Endodermal cell (in vitro differentiated cells): Measurements from ENCODE around the gene SORL1. TPM values are rescaled to one million over a fixed set of nuclear protein-coding genes. Genes with fewer than 3 reads are reported as not detected.

Experiments used
- DNase-seq: peaks from one replicate; pipeline ENCODE4 v3.0.0-alpha.2; 2017
- H3K27ac ChIP-seq: 2 replicates; pipeline ENCODE4 v1.5.1; 2013; ENCODE audit warnings: mild to moderate bottlenecking, low read depth, low read length, moderate library complexity
- H3K27me3 ChIP-seq: 2 replicates; pipeline ENCODE4 v1.6.1; 2013; ENCODE audit warnings: mild to moderate bottlenecking, low read length, moderate library complexity; ENCODE audit not compliant: insufficient read depth, control insufficient read depth, poor library complexity, severe bottlenecking
- H3K36me3 ChIP-seq: 2 replicates; pipeline ENCODE4 v1.7.0; 2013; ENCODE audit warnings: mild to moderate bottlenecking, low read length, moderate library complexity; ENCODE audit not compliant: control insufficient read depth, insufficient read depth
- H3K4me1 ChIP-seq: one replicate; pipeline ENCODE4 v1.7.0; 2013; ENCODE audit warnings: low read length; ENCODE audit not compliant: control insufficient read depth, insufficient read depth
- H3K4me3 ChIP-seq: 2 replicates; pipeline ENCODE4 v1.5.1; 2013; ENCODE audit warnings: mild to moderate bottlenecking, low read length, moderate library complexity
- H3K9ac ChIP-seq: 2 replicates; pipeline ENCODE4 v1.6.1; 2013; ENCODE audit warnings: mild to moderate bottlenecking, low read length, moderate library complexity; ENCODE audit not compliant: poor library complexity, severe bottlenecking; ENCODE audit errors: extremely low read depth
- H3K9me3 ChIP-seq: 2 replicates; pipeline ENCODE4 v1.6.1; 2013; ENCODE audit warnings: mild to moderate bottlenecking, low read length, moderate library complexity; ENCODE audit not compliant: control insufficient read depth
- H3K27ac Mint-ChIP-seq: 2 replicates; pipeline ENCODE4 v1.8.0; 2020; ENCODE audit warnings: mixed read lengths
- H3K27me3 Mint-ChIP-seq: 2 replicates; pipeline ENCODE4 v1.8.0; 2021; ENCODE audit warnings: mild to moderate bottlenecking, mixed read lengths; ENCODE audit not compliant: insufficient read depth
- H3K36me3 Mint-ChIP-seq: 2 replicates; pipeline ENCODE4 v1.8.0; 2020; ENCODE audit warnings: low read depth, mixed read lengths
- H3K4me1 Mint-ChIP-seq: 2 replicates; pipeline ENCODE4 v1.8.0; 2020; ENCODE audit warnings: mixed read lengths
- H3K4me3 Mint-ChIP-seq: 2 replicates; pipeline ENCODE4 v1.8.0; 2020; ENCODE audit warnings: mild to moderate bottlenecking, moderate library complexity, mixed read lengths
- H3K9me3 Mint-ChIP-seq: 2 replicates; pipeline ENCODE4 v1.8.0; 2020; ENCODE audit warnings: mild to moderate bottlenecking, mixed read lengths
- CTCF ChIP-seq: fragments of 200-600 bp; sonication (generic); conservative IDR thresholded peaks from 2 replicates; pipeline ENCODE4 v1.5.0; 2021; ENCODE audit warnings: antibody characterized with exemption, mild to moderate bottlenecking
- WGBS, 2 experiments: methylation state at CpG; one replicate each; pipeline versions ENCODE4 v1.1.5 to v1.1.7; 2013; ENCODE audit warnings: missing lambda C conversion rate in 2 of 2, mixed read lengths in 1 of 2; ENCODE audit not compliant: insufficient coverage in 1 of 2, insufficient read length in 1 of 2; 5-methylcytosine and 5-hydroxymethylcytosine counted together
- total RNA-seq, 2 donors: library from RNA; stranded (reverse); fragmentation: NEBNext Ultra II Directional in 1 of 2; extraction: Animal tissue kit (Norgen Biotek cat#: 25700) in 1 of 2; gene quantifications; 2 replicates in 1 of 2; 3 replicates in 1 of 2; pipeline ENCODE4 v1.2.1, GENCODE V29; 2021

The SORL1 gene
- total RNA-seq, 2 donors from 2014 or later, result 56.4 to 57.5 TPM

DNA sequence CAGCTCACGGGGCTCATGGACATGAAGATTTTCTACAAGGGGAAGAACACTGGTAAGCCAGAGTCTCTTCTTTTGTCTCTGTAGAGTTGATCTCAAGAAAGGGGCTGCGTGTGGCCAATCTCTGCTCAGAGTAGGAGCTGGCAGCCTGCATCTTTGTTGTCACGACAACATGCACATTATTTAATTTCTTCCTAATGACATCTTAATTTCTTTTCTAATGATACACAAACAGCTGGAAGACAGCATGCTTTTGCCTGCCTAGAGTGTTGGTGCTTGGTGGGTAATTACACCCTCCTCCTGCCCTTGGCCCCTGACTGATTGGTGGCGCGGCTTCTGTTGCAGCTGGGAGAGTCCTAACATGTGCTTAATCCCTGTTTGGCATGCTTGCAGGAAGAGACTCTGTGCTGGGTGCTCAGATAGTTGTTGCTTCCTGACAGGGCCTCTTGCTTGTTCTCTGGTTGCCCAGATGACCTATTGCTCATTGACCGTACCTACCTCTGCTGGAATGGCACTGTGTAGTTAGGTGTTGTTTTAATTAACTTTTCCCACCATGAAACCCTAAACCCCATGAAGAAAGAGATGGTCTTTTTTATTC lies 107.6 kb downstream of the SORL1 start:
- Histone ChIP-seq H3K9ac (no peak overlapping the region), H3K9me3 (no peaks in the 10 kb centered on the region), H3K27ac (no peak overlapping the region), H3K4me3 (no peak overlapping the region), H3K4me1 (peaks cover 22% of the 10 kb centered on the region), H3K36me3 (peaks cover 19% of the 10 kb centered on the region), H3K27me3 (no peaks in the 10 kb centered on the region)
- DNase-seq, result no peak
- Mint-ChIP-seq H3K4me3 (no peak overlapping the region), H3K4me1 (peaks cover 47% of the 10 kb centered on the region), H3K27me3 (no peaks in the 10 kb centered on the region), H3K27ac (peak overlapping the region; percentile 83), H3K36me3 (peaks cover 42% of the 10 kb centered on the region), H3K9me3 (no peaks in the 10 kb centered on the region)
- WGBS, 2 experiments, result 95 to 97% methylated on average over 5 to 6 of the region's 6 CpGs
- TF ChIP-seq CTCF, result no peak

DNA sequence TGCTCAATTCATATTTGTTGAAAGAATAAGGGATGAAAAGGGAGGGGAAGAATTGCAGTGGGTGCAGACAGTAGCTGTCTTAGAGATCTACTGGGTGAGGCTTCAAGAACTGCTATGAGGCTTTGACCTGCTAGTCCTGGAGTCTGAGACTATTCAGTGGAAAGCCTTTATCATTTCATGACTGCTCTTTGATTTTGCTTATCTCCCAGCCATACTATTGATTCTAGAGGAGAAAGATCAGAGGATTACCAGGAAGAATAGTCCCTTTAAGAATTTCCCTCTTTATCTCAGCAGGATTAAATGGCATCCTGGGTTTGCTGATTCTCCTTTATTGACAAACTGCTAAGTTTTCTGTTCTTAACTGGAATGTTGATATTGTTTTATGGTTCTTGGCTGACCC lies 108.1 kb downstream of the SORL1 start:
- Histone ChIP-seq H3K9ac (no peak overlapping the region), H3K36me3 (peaks cover 19% of the 10 kb centered on the region), H3K4me3 (no peak overlapping the region), H3K4me1 (peaks cover 22% of the 10 kb centered on the region), H3K27ac (no peak overlapping the region), H3K27me3 (no peaks in the 10 kb centered on the region), H3K9me3 (no peaks in the 10 kb centered on the region)
- H3K4me1 Mint-ChIP-seq, result peaks cover 47% of the 10 kb centered on the region
- TF ChIP-seq CTCF, result no peak
- no peaks in the 10 kb centered on the region for H3K27me3 Mint-ChIP-seq
- peaks cover 40% of the 10 kb centered on the region for H3K36me3 Mint-ChIP-seq
- DNase-seq, result no peak
- H3K27ac Mint-ChIP-seq, result peak overlapping the region; percentile 83
- H3K4me3 Mint-ChIP-seq, result no peak overlapping the region
- H3K9me3 Mint-ChIP-seq, result no peaks in the 10 kb centered on the region

DNA sequence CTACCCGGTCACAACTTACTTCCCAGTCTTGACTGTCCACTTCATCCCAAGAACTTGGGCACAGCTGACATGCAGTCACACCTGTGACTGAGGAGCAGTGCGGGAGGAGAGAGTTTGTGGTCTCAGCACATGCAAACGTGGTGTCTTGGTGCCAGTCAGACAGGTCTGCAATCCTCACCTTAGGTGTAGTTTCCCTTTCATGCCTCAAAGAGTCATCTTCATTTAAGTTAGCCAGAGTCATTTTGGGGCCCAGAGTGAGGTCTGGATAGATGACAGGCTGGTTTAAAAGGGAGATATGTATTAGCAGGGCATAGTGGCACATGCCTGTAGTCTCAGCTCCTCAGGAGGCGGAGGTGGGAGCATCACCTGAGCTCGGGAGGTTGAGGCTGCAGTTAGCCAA lies 109.1 kb downstream of the SORL1 start:
- H3K36me3 Mint-ChIP-seq, result peaks cover 36% of the 10 kb centered on the region
- Histone ChIP-seq H3K9me3 (no peaks in the 10 kb centered on the region), H3K36me3 (peaks cover 19% of the 10 kb centered on the region), H3K4me3 (no peak overlapping the region), H3K9ac (no peak overlapping the region), H3K27me3 (no peaks in the 10 kb centered on the region), H3K4me1 (peaks cover 22% of the 10 kb centered on the region), H3K27ac (no peak overlapping the region)
- 88 to 92% methylated on average over 4 to 5 of the region's 5 CpGs for WGBS, 2 experiments
- DNase-seq, result no peak
- peak overlapping the region; percentile 83 for H3K27ac Mint-ChIP-seq
- TF ChIP-seq CTCF, result no peak
- no peaks in the 10 kb centered on the region for H3K9me3 Mint-ChIP-seq
- H3K27me3 Mint-ChIP-seq, result no peaks in the 10 kb centered on the region
- no peak overlapping the region for H3K4me3 Mint-ChIP-seq
- H3K4me1 Mint-ChIP-seq, result peaks cover 47% of the 10 kb centered on the region
